Activated T-cell treated with anti-CD3 and anti-CD28 coated beads, Interleukin-2, amount 50 U/mL, for 24 hours (primary cell): Measurements from ENCODE around the gene VGLL4.

Experiments
- DNase-seq: peaks from one replicate; pipeline ENCODE4 v3.0.0-alpha.2; 2020
- H3K27ac Mint-ChIP-seq: 2 replicates; pipeline ENCODE4 v1.8.0; 2020; ENCODE audit warnings: mild to moderate bottlenecking, mixed read lengths
- H3K27me3 Mint-ChIP-seq: 2 replicates; pipeline ENCODE4 v1.8.0; 2020; ENCODE audit warnings: mixed read lengths
- H3K36me3 Mint-ChIP-seq: 2 replicates; pipeline ENCODE4 v1.8.0; 2020; ENCODE audit warnings: low read depth, mixed read lengths
- H3K4me1 Mint-ChIP-seq: 2 replicates; pipeline ENCODE4 v1.8.0; 2020; ENCODE audit warnings: low read depth, mixed read lengths
- H3K4me3 Mint-ChIP-seq: 2 replicates; pipeline ENCODE4 v1.8.0; 2020; ENCODE audit warnings: mild to moderate bottlenecking, moderate library complexity, mixed read lengths
- H3K9me3 Mint-ChIP-seq: 2 replicates; pipeline ENCODE4 v1.8.0; 2020; ENCODE audit warnings: mixed read lengths

Gene VGLL4

GRCh38 chr3:11567516-11568467 lies 75.9 kb downstream of the VGLL4 start:
- peak overlapping the region; percentile 81 for H3K27ac Mint-ChIP-seq
- peaks cover 61% of the 10 kb centered on the region for H3K36me3 Mint-ChIP-seq
- H3K27me3 Mint-ChIP-seq = no peaks in the 10 kb centered on the region

GRCh38 chr3:11566916-11567315 lies 76.8 kb downstream of the VGLL4 start:
- Mint-ChIP-seq H3K27ac (peak overlapping the region; percentile 1), H3K9me3 (no peaks in the 10 kb centered on the region)

More at GRCh38 chr3:11567516-11568467, 75.9 kb downstream of the VGLL4 start:
- H3K4me3 Mint-ChIP-seq = no peak overlapping the region
- DNase-seq = no peak
- H3K9me3 Mint-ChIP-seq = no peaks in the 10 kb centered on the region
- H3K4me1 Mint-ChIP-seq = peaks cover 16% of the 10 kb centered on the region

DNA sequence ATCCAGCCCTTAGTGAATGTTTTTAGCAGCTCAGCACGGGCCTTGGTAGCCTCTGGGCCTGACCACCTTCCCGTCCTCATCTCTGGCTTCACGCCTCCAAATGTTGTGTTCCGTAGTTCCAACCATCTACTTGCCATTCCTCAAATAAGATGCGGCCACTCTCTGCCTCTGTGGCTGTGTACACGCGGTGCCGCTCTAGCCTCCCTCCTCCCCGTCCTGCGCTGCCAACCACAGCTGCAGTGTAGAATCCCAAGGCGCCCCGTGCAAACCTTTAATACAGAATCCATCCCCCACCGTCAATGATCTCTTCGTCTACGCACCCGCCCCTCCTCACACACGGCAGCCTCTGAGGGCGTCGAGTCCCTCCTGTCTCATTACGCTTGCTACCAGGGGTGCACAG lies 77.2 kb downstream of the VGLL4 start:
- H3K36me3 Mint-ChIP-seq = peaks cover 69% of the 10 kb centered on the region
- no peak for DNase-seq
- H3K4me3 Mint-ChIP-seq = no peak overlapping the region
- H3K9me3 Mint-ChIP-seq = no peaks in the 10 kb centered on the region
- peaks cover 15% of the 10 kb centered on the region for H3K4me1 Mint-ChIP-seq
- peak overlapping the region; percentile 1 for H3K27ac Mint-ChIP-seq
- H3K27me3 Mint-ChIP-seq = no peaks in the 10 kb centered on the region

More at GRCh38 chr3:11566916-11567315, 76.8 kb downstream of the VGLL4 start:
- H3K27me3 Mint-ChIP-seq = no peaks in the 10 kb centered on the region
- peaks cover 15% of the 10 kb centered on the region for H3K4me1 Mint-ChIP-seq
- no peak overlapping the region for H3K4me3 Mint-ChIP-seq
- peaks cover 67% of the 10 kb centered on the region for H3K36me3 Mint-ChIP-seq
- no peak for DNase-seq

DNA sequence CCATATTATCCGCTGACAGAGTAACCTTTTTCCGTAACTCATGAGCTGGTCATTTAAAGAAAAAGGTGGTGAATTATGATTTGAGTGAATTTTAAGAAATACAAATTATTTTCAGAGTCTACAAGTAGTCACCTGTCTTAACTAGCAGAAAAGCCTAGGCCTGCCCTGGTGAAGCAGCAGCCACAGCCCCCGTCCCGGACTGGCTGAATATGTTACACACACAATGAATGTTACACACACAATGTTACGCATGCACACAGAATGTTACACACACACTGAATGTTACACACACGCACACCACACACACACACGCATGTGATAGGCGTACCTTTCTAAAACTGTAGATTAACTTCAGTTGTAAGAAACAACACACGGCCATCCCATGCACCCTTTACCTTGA lies 77.8 kb downstream of the VGLL4 start:
- Mint-ChIP-seq H3K4me3 (no peak overlapping the region), H3K36me3 (peaks cover 70% of the 10 kb centered on the region), H3K9me3 (no peaks in the 10 kb centered on the region), H3K27ac (peak overlapping the region; percentile 61), H3K27me3 (no peaks in the 10 kb centered on the region), H3K4me1 (peaks cover 15% of the 10 kb centered on the region)
- no peak for DNase-seq

DNA sequence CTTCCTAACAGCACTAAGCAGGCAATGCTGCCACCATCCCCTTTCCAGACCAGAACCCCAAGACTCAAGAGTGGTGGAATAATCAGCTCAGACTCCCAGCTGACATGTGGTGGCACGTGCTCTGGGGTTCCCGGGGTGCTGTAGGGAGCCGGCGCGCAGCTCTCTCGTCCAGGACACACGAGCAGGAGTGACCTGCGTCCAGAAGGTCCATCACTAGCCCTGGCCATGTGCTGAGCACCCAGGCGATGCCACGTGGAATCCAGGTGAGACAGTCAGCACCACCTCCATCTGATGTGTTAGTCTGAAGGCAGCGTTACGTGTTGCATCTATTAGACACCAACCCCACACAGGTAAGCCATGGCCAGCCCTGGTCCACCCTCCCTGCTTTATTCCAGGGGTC lies 78.2 kb downstream of the VGLL4 start:
- Mint-ChIP-seq H3K27me3 (no peaks in the 10 kb centered on the region), H3K36me3 (peaks cover 74% of the 10 kb centered on the region), H3K4me1 (peaks cover 11% of the 10 kb centered on the region), H3K27ac (peak overlapping the region; percentile 61), H3K9me3 (no peaks in the 10 kb centered on the region), H3K4me3 (no peak overlapping the region)
- DNase-seq = no peak

DNA sequence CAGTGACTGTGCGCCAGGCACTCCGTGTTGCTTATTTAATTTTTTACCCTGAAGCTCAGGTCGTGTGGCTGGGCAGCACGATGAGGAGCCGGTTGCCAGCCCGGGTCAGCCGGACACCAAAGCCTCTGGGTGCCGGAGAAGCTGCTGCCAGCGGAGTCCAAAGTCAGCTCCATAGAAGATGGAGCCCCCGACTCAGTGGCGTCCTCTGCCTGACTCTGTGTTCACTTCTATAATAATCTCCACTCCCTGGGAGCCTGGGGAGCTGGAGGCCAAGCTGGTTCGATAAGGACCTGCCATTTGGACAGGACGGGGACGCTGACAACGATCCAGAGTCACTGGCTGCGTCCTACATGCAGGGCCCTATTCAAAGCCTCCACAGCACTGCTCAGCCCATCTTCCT lies 78.6 kb downstream of the VGLL4 start:
- H3K9me3 Mint-ChIP-seq = no peaks in the 10 kb centered on the region
- peaks cover 74% of the 10 kb centered on the region for H3K36me3 Mint-ChIP-seq
- DNase-seq = no peak
- H3K4me1 Mint-ChIP-seq = peaks cover 11% of the 10 kb centered on the region
- H3K27me3 Mint-ChIP-seq = no peaks in the 10 kb centered on the region
- H3K27ac Mint-ChIP-seq = peak overlapping the region; percentile 52
- H3K4me3 Mint-ChIP-seq = no peak overlapping the region

GRCh38 chr3:11564577-11565001 lies 79.1 kb downstream of the VGLL4 start:
- no peak for DNase-seq
- H3K27me3 Mint-ChIP-seq = no peaks in the 10 kb centered on the region
- H3K36me3 Mint-ChIP-seq = peaks cover 77% of the 10 kb centered on the region
- H3K4me3 Mint-ChIP-seq = no peak overlapping the region
- H3K4me1 Mint-ChIP-seq = peaks cover 9% of the 10 kb centered on the region
- no peaks in the 10 kb centered on the region for H3K9me3 Mint-ChIP-seq
- H3K27ac Mint-ChIP-seq = peak overlapping the region; percentile 44

GRCh38 chr3:11563865-11564185 lies 79.9 kb downstream of the VGLL4 start:
- no peak for DNase-seq
- Mint-ChIP-seq H3K36me3 (peaks cover 81% of the 10 kb centered on the region), H3K27ac (peak overlapping the region; percentile 51)

GRCh38 chr3:11563159-11563864 lies 80.4 kb downstream of the VGLL4 start:
- H3K27ac Mint-ChIP-seq = peak overlapping the region; percentile 51
- H3K36me3 Mint-ChIP-seq = peaks cover 81% of the 10 kb centered on the region
- H3K9me3 Mint-ChIP-seq = no peaks in the 10 kb centered on the region

More at GRCh38 chr3:11563865-11564185, 79.9 kb downstream of the VGLL4 start:
- Mint-ChIP-seq H3K9me3 (no peaks in the 10 kb centered on the region), H3K4me3 (no peak overlapping the region), H3K27me3 (no peaks in the 10 kb centered on the region), H3K4me1 (peaks cover 11% of the 10 kb centered on the region)

DNA sequence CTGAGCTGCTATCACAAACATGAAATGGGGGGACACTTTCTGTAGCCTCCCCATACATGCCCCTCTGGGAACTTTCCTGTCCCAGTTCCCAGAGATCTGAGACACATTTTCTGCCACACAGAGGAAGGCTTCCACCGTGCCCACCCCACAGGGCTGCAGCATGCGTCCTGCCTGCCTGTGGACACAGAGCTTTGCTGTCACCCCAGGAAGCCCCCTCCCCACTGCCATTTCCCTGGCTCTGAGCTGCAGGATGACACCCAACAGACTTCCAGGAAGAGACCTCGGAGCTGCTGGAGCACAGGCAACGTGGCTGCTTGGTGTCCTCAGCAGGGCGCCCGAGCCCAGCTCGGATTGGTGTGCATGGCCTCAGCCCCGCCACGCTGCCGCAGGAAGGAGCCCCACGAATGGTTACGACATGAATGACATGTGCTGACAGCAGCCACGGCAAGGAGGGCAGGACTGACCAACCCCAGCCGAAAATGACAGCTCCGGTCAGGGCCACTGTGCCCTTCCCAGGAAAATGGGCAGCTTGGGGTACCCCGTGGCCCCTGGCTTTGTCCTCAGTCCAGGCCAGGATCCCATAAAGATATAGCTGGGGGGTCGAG lies 81.3 kb downstream of the VGLL4 start:
- Mint-ChIP-seq H3K9me3 (no peaks in the 10 kb centered on the region), H3K4me1 (peaks cover 14% of the 10 kb centered on the region), H3K36me3 (peaks cover 81% of the 10 kb centered on the region), H3K27ac (no peak overlapping the region), H3K27me3 (no peaks in the 10 kb centered on the region), H3K4me3 (no peak overlapping the region)
- no peak for DNase-seq

More at GRCh38 chr3:11563159-11563864, 80.4 kb downstream of the VGLL4 start:
- H3K4me1 Mint-ChIP-seq = peaks cover 11% of the 10 kb centered on the region
- no peak overlapping the region for H3K4me3 Mint-ChIP-seq
- no peak for DNase-seq
- no peaks in the 10 kb centered on the region for H3K27me3 Mint-ChIP-seq

DNA sequence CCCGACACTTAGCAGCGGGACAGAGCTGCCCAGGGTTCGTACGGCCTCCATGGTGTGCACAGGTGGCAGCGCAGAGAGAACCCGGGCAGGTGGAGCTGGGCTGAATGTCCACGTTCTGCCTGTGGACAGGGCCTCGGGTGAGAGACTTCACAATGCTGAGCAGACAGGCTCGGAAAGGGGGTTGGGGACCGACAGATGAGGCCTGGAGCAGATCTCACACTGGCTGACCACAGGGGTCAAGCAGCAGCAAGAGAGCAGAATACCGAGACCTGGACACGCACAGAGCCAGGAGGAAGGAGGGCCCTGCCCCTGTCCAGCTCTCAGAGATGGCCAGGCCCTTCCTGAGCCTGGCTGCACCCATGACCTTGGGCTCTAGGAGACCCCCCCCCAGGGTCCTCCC lies 83.0 kb downstream of the VGLL4 start:
- peak overlapping the region; percentile 44 for H3K27ac Mint-ChIP-seq
- DNase-seq = no peak
- H3K9me3 Mint-ChIP-seq = no peaks in the 10 kb centered on the region
- peaks cover 14% of the 10 kb centered on the region for H3K4me1 Mint-ChIP-seq
- no peaks in the 10 kb centered on the region for H3K27me3 Mint-ChIP-seq
- peaks cover 82% of the 10 kb centered on the region for H3K36me3 Mint-ChIP-seq
- H3K4me3 Mint-ChIP-seq = no peak overlapping the region

GRCh38 chr3:11559816-11560633 lies 83.7 kb downstream of the VGLL4 start:
- DNase-seq = no peak
- no peaks in the 10 kb centered on the region for H3K27me3 Mint-ChIP-seq
- no peak overlapping the region for H3K4me3 Mint-ChIP-seq
- peak overlapping the region; percentile 44 for H3K27ac Mint-ChIP-seq
- H3K4me1 Mint-ChIP-seq = peaks cover 14% of the 10 kb centered on the region
- no peaks in the 10 kb centered on the region for H3K9me3 Mint-ChIP-seq
- H3K36me3 Mint-ChIP-seq = peaks cover 81% of the 10 kb centered on the region

DNA sequence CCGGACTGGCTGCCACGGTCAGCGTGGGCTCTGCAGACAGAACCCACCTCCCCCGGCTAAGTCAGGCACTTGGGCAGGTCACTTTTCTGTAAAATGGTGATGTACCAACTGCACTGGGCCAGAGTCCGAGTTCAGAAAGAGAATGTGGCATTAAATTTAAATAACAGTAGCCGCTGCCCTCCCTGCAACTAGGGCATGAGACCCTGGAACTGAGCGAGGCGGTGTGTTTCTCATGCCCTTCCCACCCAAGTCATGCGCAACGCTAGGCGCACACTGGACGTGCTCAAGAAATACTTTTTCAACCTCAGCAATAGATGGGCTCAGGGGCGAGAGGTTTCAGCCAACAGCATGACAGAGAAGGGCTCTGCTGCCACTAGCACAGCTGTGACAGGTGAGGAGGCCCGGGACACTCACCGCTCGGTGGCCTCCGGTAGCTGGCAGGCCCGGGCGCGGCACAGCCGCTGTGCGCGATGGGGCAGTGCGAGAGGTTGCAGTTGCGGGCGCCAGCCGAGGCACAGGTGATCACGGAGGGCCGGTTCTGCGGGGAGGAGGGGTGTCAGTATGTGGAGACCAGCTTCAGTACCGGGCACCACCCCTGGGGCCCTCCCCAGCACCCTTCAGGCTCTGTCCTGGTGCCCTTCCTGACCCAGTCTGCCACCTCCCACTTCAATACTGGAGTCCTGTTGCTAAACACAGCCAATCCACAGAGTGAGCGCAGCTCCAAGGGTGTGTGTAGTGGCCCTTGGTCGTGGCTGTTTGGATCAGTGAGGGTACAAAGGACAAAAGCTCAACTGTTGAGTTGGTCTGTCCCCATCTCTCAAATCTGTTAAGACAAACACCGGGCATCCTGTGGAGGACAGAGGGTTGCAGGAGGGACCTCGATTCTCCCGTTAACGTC lies 84.5 kb downstream of the VGLL4 start:
- Mint-ChIP-seq H3K4me1 (peaks cover 14% of the 10 kb centered on the region), H3K9me3 (no peaks in the 10 kb centered on the region), H3K27ac (peak overlapping the region; percentile 76), H3K4me3 (no peak overlapping the region), H3K36me3 (peaks cover 87% of the 10 kb centered on the region), H3K27me3 (no peaks in the 10 kb centered on the region)
- DNase-seq = no peak
